ENCODE data around the gene HMGN5.

The HMGN5 gene

GRCh38 chrX:81201671-81202455 is at the start of gene HMGN5, which contains the start of gene SH3BGRL:
Gene HMGN5 (minus strand): TSS chrX:81201913. CDS start chrX:81121549, 80,364 bp downstream.
Gene SH3BGRL (plus strand): TSS chrX:81202102. CDS start chrX:81202201, 99 bp downstream.
- TF ChIP-seq, protein P1, sequence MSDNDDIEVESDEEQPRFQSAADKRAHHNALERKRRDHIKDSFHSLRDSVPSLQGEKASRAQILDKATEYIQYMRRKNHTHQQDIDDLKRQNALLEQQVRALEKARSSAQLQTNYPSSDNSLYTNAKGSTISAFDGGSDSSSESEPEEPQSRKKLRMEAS (IDR thresholded peaks at IDR 0.05; ENCODE audit: low read depth, low read length): 0 out of 2 replicates have a peak, but pooled peaks have one; percentile 20
- TF ChIP-seq, protein P2, sequence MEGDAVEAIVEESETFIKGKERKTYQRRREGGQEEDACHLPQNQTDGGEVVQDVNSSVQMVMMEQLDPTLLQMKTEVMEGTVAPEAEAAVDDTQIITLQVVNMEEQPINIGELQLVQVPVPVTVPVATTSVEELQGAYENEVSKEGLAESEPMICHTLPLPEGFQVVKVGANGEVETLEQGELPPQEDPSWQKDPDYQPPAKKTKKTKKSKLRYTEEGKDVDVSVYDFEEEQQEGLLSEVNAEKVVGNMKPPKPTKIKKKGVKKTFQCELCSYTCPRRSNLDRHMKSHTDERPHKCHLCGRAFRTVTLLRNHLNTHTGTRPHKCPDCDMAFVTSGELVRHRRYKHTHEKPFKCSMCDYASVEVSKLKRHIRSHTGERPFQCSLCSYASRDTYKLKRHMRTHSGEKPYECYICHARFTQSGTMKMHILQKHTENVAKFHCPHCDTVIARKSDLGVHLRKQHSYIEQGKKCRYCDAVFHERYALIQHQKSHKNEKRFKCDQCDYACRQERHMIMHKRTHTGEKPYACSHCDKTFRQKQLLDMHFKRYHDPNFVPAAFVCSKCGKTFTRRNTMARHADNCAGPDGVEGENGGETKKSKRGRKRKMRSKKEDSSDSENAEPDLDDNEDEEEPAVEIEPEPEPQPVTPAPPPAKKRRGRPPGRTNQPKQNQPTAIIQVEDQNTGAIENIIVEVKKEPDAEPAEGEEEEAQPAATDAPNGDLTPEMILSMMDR (IDR thresholded peaks at IDR 0.05; ENCODE audit: low read depth, low read length): no peak
- peak; percentile 32; the same call in 1 of the 2 replicates for TF ChIP-seq MYC (IDR thresholded peaks at IDR 0.05; ENCODE audit: low read depth, low read length)
- TF ChIP-seq POLR2A (IDR thresholded peaks at IDR 0.05; ENCODE audit: extremely low read depth, insufficient read length): peak; percentile 41
- peak within 1 kb of the TSS; percentile 90 for H3K4me3 ChIP-seq (ENCODE audit: low read depth, low read length)
- DNase-seq (ENCODE audit: low read depth): peak; percentile 88

DNA sequence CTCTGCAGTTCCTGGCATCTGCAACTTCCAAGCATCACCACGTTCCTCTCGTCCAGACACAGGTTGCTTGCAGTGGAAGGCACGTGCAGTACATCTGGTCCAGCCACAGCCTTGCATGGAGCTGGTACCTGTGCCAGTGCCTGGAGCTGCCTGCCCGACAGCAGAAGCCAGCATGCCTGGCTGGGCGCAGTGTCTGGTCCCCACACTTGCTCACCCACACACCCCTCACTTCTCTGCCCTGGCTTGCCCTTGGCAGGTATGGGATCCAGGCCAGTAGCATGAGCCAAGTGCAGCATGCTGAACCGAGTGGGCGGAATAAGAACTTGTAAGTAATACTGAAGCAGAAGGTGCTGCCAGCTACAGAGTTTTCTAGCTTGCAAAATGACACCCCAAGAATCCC is 40.0 kb upstream of the HMGN5 start:
- DNase-seq (ENCODE audit: low read depth): no peak
- no peak overlapping the region for H3K4me3 ChIP-seq (ENCODE audit: low read depth, low read length)
- no peak for TF ChIP-seq MYC (IDR thresholded peaks at IDR 0.05; ENCODE audit: low read depth, low read length)
- TF ChIP-seq POLR2A (IDR thresholded peaks at IDR 0.05; ENCODE audit: extremely low read depth, insufficient read length): no peak
- TF ChIP-seq, protein P1 (IDR thresholded peaks at IDR 0.05; ENCODE audit: low read depth, low read length): no peak
- TF ChIP-seq, protein P2 (IDR thresholded peaks at IDR 0.05; ENCODE audit: low read depth, low read length): no peak

- TF ChIP-seq, protein P2 (IDR thresholded peaks at IDR 0.05; ENCODE audit: low read depth, low read length): no peak
- no peak for TF ChIP-seq MYC (IDR thresholded peaks at IDR 0.05; ENCODE audit: low read depth, low read length)
- TF ChIP-seq, protein P1 (IDR thresholded peaks at IDR 0.05; ENCODE audit: low read depth, low read length): no peak
- TF ChIP-seq POLR2A (IDR thresholded peaks at IDR 0.05; ENCODE audit: extremely low read depth, insufficient read length): no peak
- no peak overlapping the region for H3K4me3 ChIP-seq (ENCODE audit: low read depth, low read length)
- DNase-seq (ENCODE audit: low read depth): no peak
Measured at GRCh38 chrX:81240701-81241331, 39.1 kb upstream of the HMGN5 start.

- no peak for TF ChIP-seq MYC (IDR thresholded peaks at IDR 0.05; ENCODE audit: low read depth, low read length)
- no peak for DNase-seq (ENCODE audit: low read depth)
- H3K4me3 ChIP-seq (ENCODE audit: low read depth, low read length): no peak overlapping the region
Measured at GRCh38 chrX:81238166-81238565, 36.5 kb upstream of the HMGN5 start.

- DNase-seq (ENCODE audit: low read depth): no peak
- H3K4me3 ChIP-seq (ENCODE audit: low read depth, low read length): no peak overlapping the region
- TF ChIP-seq, protein P2 (IDR thresholded peaks at IDR 0.05; ENCODE audit: low read depth, low read length): no peak
- no peak for TF ChIP-seq POLR2A (IDR thresholded peaks at IDR 0.05; ENCODE audit: extremely low read depth, insufficient read length)
- TF ChIP-seq, protein P1 (IDR thresholded peaks at IDR 0.05; ENCODE audit: low read depth, low read length): no peak
- TF ChIP-seq MYC (IDR thresholded peaks at IDR 0.05; ENCODE audit: low read depth, low read length): no peak
Measured at GRCh38 chrX:81237516-81237915, 35.8 kb upstream of the HMGN5 start.

DNA sequence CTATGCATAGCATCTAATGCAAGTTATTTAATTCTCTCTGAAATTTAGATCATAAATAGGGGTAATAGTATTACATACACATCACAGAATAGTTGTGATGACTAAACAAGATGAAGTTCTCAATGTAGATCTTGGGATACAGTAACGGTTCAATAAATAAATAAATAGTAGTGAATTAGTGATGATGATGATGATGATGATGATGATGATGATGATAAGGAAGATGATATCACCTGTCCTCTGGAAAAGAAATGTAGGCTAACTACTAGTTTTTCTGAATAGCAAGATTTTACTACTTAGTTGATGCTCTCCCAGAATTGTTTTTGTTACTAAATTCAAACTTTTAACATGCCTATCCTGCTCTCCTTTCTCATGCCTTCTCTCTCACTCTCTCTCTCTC is 30.5 kb upstream of the HMGN5 start:
- H3K4me3 ChIP-seq (ENCODE audit: low read depth, low read length): no peak overlapping the region
- DNase-seq (ENCODE audit: low read depth): no peak
- TF ChIP-seq MYC (IDR thresholded peaks at IDR 0.05; ENCODE audit: low read depth, low read length) (no peak), POLR2A (IDR thresholded peaks at IDR 0.05; ENCODE audit: extremely low read depth, insufficient read length) (no peak)
- TF ChIP-seq, protein P2 (IDR thresholded peaks at IDR 0.05; ENCODE audit: low read depth, low read length): no peak
- TF ChIP-seq, protein P1 (IDR thresholded peaks at IDR 0.05; ENCODE audit: low read depth, low read length): no peak
